ENCODE results near the gene WNT3A. TPM values are rescaled to one million over a fixed set of nuclear protein-coding genes. Genes with fewer than 3 reads are reported as not detected.

The WNT3A gene
- total RNA-seq, 1 experiment from 2014 or later: 1.0 TPM

DNA sequence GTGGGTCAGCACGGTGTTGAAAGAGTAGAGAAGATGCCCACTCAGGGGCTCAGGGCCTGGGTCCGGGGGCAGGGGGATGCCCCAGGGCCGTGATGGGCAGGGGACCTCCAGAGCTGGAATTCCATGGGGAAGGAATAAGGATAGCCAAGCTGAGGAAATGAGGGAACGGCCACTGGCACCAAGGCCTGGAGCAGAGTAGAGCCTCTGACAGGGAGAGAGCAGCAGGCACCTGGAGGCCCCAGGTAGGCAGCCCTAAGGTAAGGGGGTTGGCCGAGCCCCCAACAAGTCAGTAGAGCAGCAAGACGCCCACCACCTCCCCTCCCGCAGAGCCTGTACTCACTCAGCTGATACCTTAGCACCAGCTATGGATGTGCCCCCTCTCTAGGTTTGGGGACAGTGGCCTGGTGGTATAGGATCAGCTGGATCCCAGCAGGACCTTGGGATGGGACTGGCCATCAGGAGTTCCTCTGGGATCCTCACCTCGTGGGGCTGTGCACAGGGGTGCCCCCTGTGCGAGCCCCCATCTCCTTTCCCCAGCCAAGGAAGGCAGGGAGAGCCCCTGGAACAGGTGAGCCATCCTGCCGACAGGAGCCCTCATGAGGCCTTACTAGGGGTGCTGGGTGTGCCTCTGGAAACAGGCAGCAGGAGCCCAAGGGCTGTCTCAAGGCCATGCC lies 54.8 kb downstream of the WNT3A start:
- DNase-seq (no peak), ATAC-seq (no peak)
- no TSS peak for BruUV-seq (replicated peaks)
- H2AFZ ChIP-seq (ENCODE audit: low read length): no peak overlapping the region
- peaks cover 8% of the 10 kb centered on the region; the same call in 1 of the 2 replicates for H3K4me1 ChIP-seq (ENCODE audit: insufficient read depth, low read length)
- no peaks in the 10 kb centered on the region for H3K9me3 ChIP-seq (ENCODE audit: low read length)
- peaks cover 2% of the 10 kb centered on the region for H3F3A ChIP-seq (ENCODE audit: low read length, unreplicated experiment)
- H3K4me2 ChIP-seq (ENCODE audit: low read length): no peak overlapping the region
- POLR2A ChIA-PET (ENCODE audit: unreplicated experiment): no interaction called here
- no peak overlapping the region for H3K27ac ChIP-seq (ENCODE audit: low read length)
- no peak for TF ChIP-seq EZH2 (IDR thresholded peaks at IDR 0.05; ENCODE audit: low read length, unreplicated experiment)
- TF ChIP-seq CTCF (conservative IDR thresholded peaks at IDR 0.05; ENCODE audit: low read depth, low read length): no peak
- TF ChIP-seq EZH2phosphoT487 (IDR thresholded peaks at IDR 0.05; ENCODE audit: borderline replicate concordance, low read length): no peak
- peaks cover 4% of the 10 kb centered on the region; the same call in 1 of the 2 replicates for H3K27me3 ChIP-seq (ENCODE audit: low read length)
- H3K36me3 ChIP-seq (ENCODE audit: low read depth, low read length): no peaks in the 10 kb centered on the region
- H3K4me3 ChIP-seq (ENCODE audit: low read length): no peak overlapping the region
- no peaks in the 10 kb centered on the region for H3K9me2 ChIP-seq (replicated peaks; ENCODE audit: low read length)
- H4K20me1 ChIP-seq (ENCODE audit: low read length): no peaks in the 10 kb centered on the region
- no peaks in the 10 kb centered on the region for H3K79me2 ChIP-seq (ENCODE audit: low read length)
- intact Hi-C loops (cut with micrococcal nuclease): no loop called here
- no peak overlapping the region for H3K9ac ChIP-seq (ENCODE audit: low read length)
- CTCF ChIA-PET: no interaction called here

DNA sequence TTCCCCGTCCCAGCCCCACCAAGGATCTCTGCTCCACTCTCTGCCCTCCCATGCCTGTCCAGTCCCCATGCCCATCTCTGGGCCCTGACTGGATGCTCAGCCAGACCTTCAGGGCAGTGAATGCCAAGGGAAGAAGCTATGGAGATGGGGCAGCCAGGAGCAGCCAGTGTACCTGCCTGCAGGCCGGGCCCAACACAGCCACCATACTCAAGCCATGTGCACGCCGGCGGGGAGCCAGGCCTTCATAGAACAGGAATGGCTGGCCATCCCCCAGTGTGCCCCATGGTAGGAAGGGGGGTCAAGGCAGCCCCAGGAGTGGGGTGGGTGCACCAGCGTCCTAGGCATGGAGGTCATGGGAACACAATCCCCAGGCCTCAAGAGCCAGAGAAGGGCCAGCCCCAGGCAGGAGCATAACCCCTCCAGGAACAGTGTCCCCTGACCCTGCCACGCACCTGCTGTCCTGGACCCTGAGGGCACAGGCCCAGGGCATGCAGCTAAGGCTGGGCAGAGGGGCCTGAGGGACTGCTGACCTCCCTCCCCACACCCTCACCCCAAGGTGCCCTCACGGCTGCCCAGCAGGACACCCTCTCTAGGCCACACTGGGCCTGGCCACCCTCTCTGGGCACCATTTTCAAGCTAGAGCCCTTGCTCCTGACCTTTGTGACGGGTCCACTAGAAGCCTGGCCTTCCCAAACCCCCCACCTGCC lies 55.4 kb downstream of the WNT3A start:
- CTCF ChIA-PET: no interaction called here
- no peak overlapping the region for H3K4me2 ChIP-seq (ENCODE audit: low read length)
- intact Hi-C loops (cut with micrococcal nuclease): no loop called here
- H3K27ac ChIP-seq (ENCODE audit: low read length): no peak overlapping the region
- BruUV-seq (replicated peaks): no TSS peak
- H3F3A ChIP-seq (ENCODE audit: low read length, unreplicated experiment): no peaks in the 10 kb centered on the region
- peaks cover 9% of the 10 kb centered on the region for H3K27me3 ChIP-seq (ENCODE audit: low read length)
- ATAC-seq: no peak
- no peaks in the 10 kb centered on the region for H3K79me2 ChIP-seq (ENCODE audit: low read length)
- H3K9ac ChIP-seq (ENCODE audit: low read length): no peak overlapping the region
- no peak for DNase-seq
- no peak overlapping the region for H3K4me3 ChIP-seq (ENCODE audit: low read length)
- H2AFZ ChIP-seq (ENCODE audit: low read length): no peak overlapping the region
- POLR2A ChIA-PET (ENCODE audit: unreplicated experiment): no interaction called here
- H3K36me3 ChIP-seq (ENCODE audit: low read depth, low read length): no peaks in the 10 kb centered on the region
- H3K9me3 ChIP-seq (ENCODE audit: low read length): no peaks in the 10 kb centered on the region
- H3K9me2 ChIP-seq (replicated peaks; ENCODE audit: low read length): no peaks in the 10 kb centered on the region
- no peak for TF ChIP-seq EZH2phosphoT487 (IDR thresholded peaks at IDR 0.05; ENCODE audit: borderline replicate concordance, low read length)
- TF ChIP-seq CTCF (conservative IDR thresholded peaks at IDR 0.05; ENCODE audit: low read depth, low read length): no peak
- TF ChIP-seq EZH2 (IDR thresholded peaks at IDR 0.05; ENCODE audit: low read length, unreplicated experiment): no peak
- H4K20me1 ChIP-seq (ENCODE audit: low read length): no peaks in the 10 kb centered on the region
- H3K4me1 ChIP-seq (ENCODE audit: insufficient read depth, low read length): peaks cover 8% of the 10 kb centered on the region; the same call in 1 of the 2 replicates

GRCh38 chr1:228062812-228063211 lies 56.0 kb downstream of the WNT3A start:
- H4K20me1 ChIP-seq (ENCODE audit: low read length): no peaks in the 10 kb centered on the region
- H3K4me1 ChIP-seq (ENCODE audit: insufficient read depth, low read length): 0 out of 2 replicates have a peak, but pooled peaks cover 4% of the 10 kb centered on the region
- peaks cover 9% of the 10 kb centered on the region for H3K27me3 ChIP-seq (ENCODE audit: low read length)
- no peaks in the 10 kb centered on the region for H3K36me3 ChIP-seq (ENCODE audit: low read depth, low read length)
- no peaks in the 10 kb centered on the region for H3F3A ChIP-seq (ENCODE audit: low read length, unreplicated experiment)
- no TSS peak for BruUV-seq (replicated peaks)
- H3K4me2 ChIP-seq (ENCODE audit: low read length): no peak overlapping the region
- TF ChIP-seq EZH2 (IDR thresholded peaks at IDR 0.05; ENCODE audit: low read length, unreplicated experiment) (no peak), CTCF (conservative IDR thresholded peaks at IDR 0.05; ENCODE audit: low read depth, low read length) (peak; percentile 57; the same call in 1 of the 2 replicates), EZH2phosphoT487 (IDR thresholded peaks at IDR 0.05; ENCODE audit: borderline replicate concordance, low read length) (no peak)
- ChIA-PET POLR2A (ENCODE audit: unreplicated experiment) (no interaction called here), CTCF (no interaction called here)
- H3K4me3 ChIP-seq (ENCODE audit: low read length): no peak overlapping the region
- no peak overlapping the region for H3K27ac ChIP-seq (ENCODE audit: low read length)
- H3K9me2 ChIP-seq (replicated peaks; ENCODE audit: low read length): no peaks in the 10 kb centered on the region
- no peaks in the 10 kb centered on the region for H3K79me2 ChIP-seq (ENCODE audit: low read length)
- H3K9me3 ChIP-seq (ENCODE audit: low read length): no peaks in the 10 kb centered on the region
- H2AFZ ChIP-seq (ENCODE audit: low read length): no peak overlapping the region
- peak; percentile 49 for DNase-seq
- intact Hi-C loops (cut with micrococcal nuclease): no loop called here
- peak; percentile 11; the same call in 1 of the 2 replicates for ATAC-seq
- no peak overlapping the region for H3K9ac ChIP-seq (ENCODE audit: low read length)

Data from PC-3 (cell line).